Cardiac muscle cell (in vitro differentiated cells and primary cell): Measurements from ENCODE around the gene ENPP3. TPM values are rescaled to one million over a fixed set of nuclear protein-coding genes. Genes with fewer than 3 reads are reported as not detected.

Experiments used
- DNase-seq, 2 donors: peaks; one replicate each; pipeline versions ENCODE4 v3.0.0 to v3.0.0-alpha.2; 2010 to 2017; ENCODE audit warnings: low read depth in 1 of 2, low spot score in 1 of 2
- H3K27ac ChIP-seq: fragments of 200-600 bp; sonication (generic); 2 replicates; pipeline ENCODE4 v1.5.1; 2016
- H3K27me3 ChIP-seq: fragments of 200-600 bp; sonication (generic); 2 replicates; pipeline ENCODE4 v1.6.0; 2016; ENCODE audit warnings: control low read depth
- H3K36me3 ChIP-seq: fragments of 200-600 bp; sonication (generic); 2 replicates; pipeline ENCODE4 v1.5.1; 2016; ENCODE audit warnings: control low read depth
- H3K4me1 ChIP-seq: fragments of 200-600 bp; sonication (generic); 2 replicates; pipeline ENCODE4 v1.8.1; 2017; ENCODE audit warnings: low read depth, mild to moderate bottlenecking, mixed run types
- H3K4me3 ChIP-seq: fragments of 200-600 bp; sonication (generic); 2 replicates; pipeline ENCODE4 v1.5.1; 2016; ENCODE audit warnings: mild to moderate bottlenecking
- H3K9me3 ChIP-seq: fragments of 200-600 bp; sonication (generic); 2 replicates; pipeline ENCODE4 v1.5.1; 2017; ENCODE audit warnings: low read depth, mild to moderate bottlenecking, control low read depth
- CTCF ChIP-seq: IDR thresholded peaks from 2 replicates; pipeline ENCODE4 v1.5.1; 2012; ENCODE audit warnings: low read depth, mild to moderate bottlenecking, low read length
- polyA plus RNA-seq: library from polyadenylated mRNA; unstranded; fragments of >200 nt; fragmentation: Nextera tagmentation; extraction: Ambion mirVana; gene quantifications from 2 replicates; pipeline ENCODE4 v1.2.1, GENCODE V29; 2016
- total RNA-seq: library from RNA; depleted of rRNA; stranded (reverse); fragments of >200 nt; gene quantifications from 2 replicates; pipeline ENCODE4 v1.2.3, GENCODE V29; 2016

Gene ENPP3
- total and polyA plus RNA-seq, 2 experiments from 2014 or later = 0.07 to 0.09 TPM

GRCh38 chr6:131685266-131685780 is 48.2 kb downstream of the ENPP3 start:
- no peak for TF ChIP-seq CTCF
- Histone ChIP-seq H3K36me3 (no peaks in the 10 kb centered on the region), H3K9me3 (no peaks in the 10 kb centered on the region), H3K4me1 (no peaks in the 10 kb centered on the region), H3K4me3 (no peak overlapping the region), H3K27me3 (no peaks in the 10 kb centered on the region), H3K27ac (no peak overlapping the region)
- DNase-seq = no peak

GRCh38 chr6:131687022-131687421 is 49.9 kb downstream of the ENPP3 start:
- Histone ChIP-seq H3K27me3 (no peaks in the 10 kb centered on the region), H3K27ac (no peak overlapping the region), H3K9me3 (no peaks in the 10 kb centered on the region), H3K4me3 (no peak overlapping the region), H3K36me3 (no peaks in the 10 kb centered on the region), H3K4me1 (no peaks in the 10 kb centered on the region)
- DNase-seq = no peak
- TF ChIP-seq CTCF = no peak

GRCh38 chr6:131688286-131688685 is 51.2 kb downstream of the ENPP3 start:
- Histone ChIP-seq H3K27ac (no peak overlapping the region), H3K27me3 (no peaks in the 10 kb centered on the region), H3K9me3 (no peaks in the 10 kb centered on the region), H3K4me3 (no peak overlapping the region), H3K36me3 (no peaks in the 10 kb centered on the region), H3K4me1 (no peaks in the 10 kb centered on the region)
- no peak for TF ChIP-seq CTCF
- DNase-seq = no peak

- no peaks in the 10 kb centered on the region for H3K36me3 ChIP-seq
- no peaks in the 10 kb centered on the region for H3K27me3 ChIP-seq
- no peak for TF ChIP-seq CTCF
- no peaks in the 10 kb centered on the region for H3K4me1 ChIP-seq
- no peak overlapping the region for H3K27ac ChIP-seq
- H3K4me3 ChIP-seq = no peak overlapping the region
- no peak for DNase-seq
- no peaks in the 10 kb centered on the region for H3K9me3 ChIP-seq
Observed at GRCh38 chr6:131692031-131692430, 54.9 kb downstream of the ENPP3 start.

- Histone ChIP-seq H3K9me3 (no peaks in the 10 kb centered on the region), H3K36me3 (no peaks in the 10 kb centered on the region), H3K4me3 (no peak overlapping the region), H3K27ac (no peak overlapping the region), H3K27me3 (no peaks in the 10 kb centered on the region), H3K4me1 (no peaks in the 10 kb centered on the region)
- no peak for DNase-seq
- TF ChIP-seq CTCF = no peak
Observed at GRCh38 chr6:131692589-131692988, 55.5 kb downstream of the ENPP3 start.

- Histone ChIP-seq H3K9me3 (no peaks in the 10 kb centered on the region), H3K4me3 (no peak overlapping the region), H3K36me3 (no peaks in the 10 kb centered on the region), H3K27ac (no peak overlapping the region), H3K4me1 (no peaks in the 10 kb centered on the region), H3K27me3 (no peaks in the 10 kb centered on the region)
- TF ChIP-seq CTCF = no peak
- DNase-seq = no peak
Observed at GRCh38 chr6:131693384-131693783, 56.3 kb downstream of the ENPP3 start.
